GM10847 (cell line): Measurements from ENCODE around the gene PLA2R1.

Experiments used
- POLR2A ChIP-seq: IDR thresholded peaks from 2 replicates; pipeline ENCODE4 v1.6.1; 2011; ENCODE audit not compliant: insufficient read length; ENCODE audit errors: extremely low read depth

PLA2R1 gene

GRCh38 chr2:159905926-159906714 lies 156.3 kb downstream of the PLA2R1 start:
- no peak for TF ChIP-seq POLR2A

GRCh38 chr2:159904959-159905305 lies 157.5 kb downstream of the PLA2R1 start:
- no peak for TF ChIP-seq POLR2A

GRCh38 chr2:159904127-159904958 lies 158.1 kb downstream of the PLA2R1 start, which contains the start of gene LY75:
Gene LY75 (minus strand): TSS chr2:159904756.
- peak; percentile 81 for TF ChIP-seq POLR2A

GRCh38 chr2:159903443-159904126 lies 158.8 kb downstream of the PLA2R1 start:
- peak; percentile 55 for TF ChIP-seq POLR2A

- TF ChIP-seq POLR2A, result no peak
Observed at GRCh38 chr2:159902722-159903121, 159.7 kb downstream of the PLA2R1 start.

- no peak for TF ChIP-seq POLR2A
Observed at GRCh38 chr2:159900343-159900742, 162.1 kb downstream of the PLA2R1 start.

GRCh38 chr2:159898441-159898840 lies 164.0 kb downstream of the PLA2R1 start:
- TF ChIP-seq POLR2A, result no peak

- no peak for TF ChIP-seq POLR2A
Observed at GRCh38 chr2:159897720-159898119, 164.7 kb downstream of the PLA2R1 start.

- TF ChIP-seq POLR2A, result no peak
Observed at GRCh38 chr2:159897081-159897480, 165.3 kb downstream of the PLA2R1 start.

GRCh38 chr2:159895258-159896065 lies 167.0 kb downstream of the PLA2R1 start:
- no peak for TF ChIP-seq POLR2A

- TF ChIP-seq POLR2A, result no peak
Observed at GRCh38 chr2:159894145-159894838, 168.1 kb downstream of the PLA2R1 start.

GRCh38 chr2:159892990-159893810 lies 169.2 kb downstream of the PLA2R1 start:
- no peak for TF ChIP-seq POLR2A

GRCh38 chr2:159891917-159892730 lies 170.3 kb downstream of the PLA2R1 start:
- TF ChIP-seq POLR2A, result no peak

GRCh38 chr2:159891267-159891588 lies 171.2 kb downstream of the PLA2R1 start:
- TF ChIP-seq POLR2A, result no peak
